Colonic mucosa (tissue), 4 donors: ENCODE data around the gene SNAI1. TPM values are rescaled to one million over a fixed set of nuclear protein-coding genes. Genes with fewer than 3 reads are reported as not detected.

Source experiments
- DNase-seq: peaks from one replicate; pipeline ENCODE4 v3.0.0-alpha.2; 2020
- H3K27ac ChIP-seq: fragments of 200-600 bp; one replicate; pipeline ENCODE4 v1.8.0; 2021
- H3K27me3 ChIP-seq: fragments of 200-600 bp; one replicate; pipeline ENCODE4 v1.8.0; 2021
- H3K36me3 ChIP-seq: fragments of 200-600 bp; one replicate; pipeline ENCODE4 v1.8.0; 2021
- H3K4me1 ChIP-seq: fragments of 200-600 bp; one replicate; pipeline ENCODE4 v1.8.0; 2021; ENCODE audit warnings: mild to moderate bottlenecking
- H3K4me3 ChIP-seq: fragments of 200-600 bp; one replicate; pipeline ENCODE4 v1.8.0; 2021
- H3K9ac ChIP-seq, 2 donors: one replicate each; pipeline ENCODE4 v1.7.0; 2013; ENCODE audit warnings: control low read depth in 2 of 2, low read depth in 2 of 2, low read length in 2 of 2
- H3K9me3 ChIP-seq: fragments of 200-600 bp; one replicate; pipeline ENCODE4 v1.8.0; 2021
- CTCF ChIP-seq: fragments of 200-600 bp; IDR thresholded peaks from one replicate; pipeline ENCODE4 v1.8.0; 2022; ENCODE audit warnings: antibody characterized with exemption, mild to moderate bottlenecking
- intact Hi-C: fragments of 100-400 bp; cut with DNase I; formaldehyde crosslinking; loops from one replicate; pipeline ENCODE4 v1.14.1; 2022
- total RNA-seq, 2 donors: library from RNA; stranded (reverse); fragmentation: NEBNext Ultra II Directional in 1 of 2; extraction: Animal tissue kit (Norgen Biotek cat#: 25700) in 1 of 2; gene quantifications; one replicate each; pipeline ENCODE4 v1.2.1, GENCODE V29; 2021
- donor health status: healthy.
- donor health status: DM: no; HTN: no; CAD: no.
- donor health status: DM: no; HTN: no; CAD: no.

SNAI1 gene
- total RNA-seq, 2 donors from 2014 or later, result 0.59 to 4.5 TPM

DNA sequence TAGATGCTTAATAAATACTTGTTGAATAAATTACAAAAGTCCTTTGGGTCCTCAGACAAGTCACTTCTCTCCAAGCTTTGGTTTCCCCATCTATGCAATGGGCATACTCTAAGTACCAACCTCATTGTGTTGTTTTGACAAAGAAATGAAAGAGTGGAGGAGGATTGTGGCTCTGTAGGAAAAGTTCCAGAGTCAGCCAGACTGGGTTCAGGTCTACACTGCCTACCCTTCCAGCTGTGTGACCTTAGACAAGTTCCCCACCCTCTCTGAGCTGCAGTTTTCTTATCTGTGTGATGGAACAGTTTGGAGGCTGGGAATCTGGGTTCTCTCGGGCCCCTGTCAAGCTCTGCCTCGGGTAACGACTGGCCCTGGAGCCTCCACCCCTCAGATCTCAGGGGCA, 53.9 kb downstream of the SNAI1 start:
- no peaks in the 10 kb centered on the region for H3K27me3 ChIP-seq
- no peak overlapping the region for H3K4me3 ChIP-seq
- H3K27ac ChIP-seq, result no peak overlapping the region
- no peak overlapping the region for H3K9ac ChIP-seq
- H3K36me3 ChIP-seq, result no peaks in the 10 kb centered on the region
- no peaks in the 10 kb centered on the region for H3K9me3 ChIP-seq
- no peak for DNase-seq
- no peak for TF ChIP-seq CTCF
- H3K4me1 ChIP-seq, result peaks cover 3% of the 10 kb centered on the region
- intact Hi-C loops, result no loop called here

- H3K9ac ChIP-seq, result no peak overlapping the region
- no peaks in the 10 kb centered on the region for H3K27me3 ChIP-seq
- H3K36me3 ChIP-seq, result no peaks in the 10 kb centered on the region
- no peak for TF ChIP-seq CTCF
- no peak overlapping the region for H3K27ac ChIP-seq
- no peak for DNase-seq
- H3K4me1 ChIP-seq, result peaks cover 3% of the 10 kb centered on the region
- H3K9me3 ChIP-seq, result no peaks in the 10 kb centered on the region
- intact Hi-C loops, result no loop called here
- no peak overlapping the region for H3K4me3 ChIP-seq
Measured at GRCh38 chr20:50037123-50037522, 54.3 kb downstream of the SNAI1 start.

- Histone ChIP-seq H3K9me3 (no peaks in the 10 kb centered on the region), H3K27ac (no peak overlapping the region), H3K4me3 (no peak overlapping the region), H3K4me1 (peaks cover 3% of the 10 kb centered on the region), H3K36me3 (no peaks in the 10 kb centered on the region), H3K27me3 (no peaks in the 10 kb centered on the region), H3K9ac (no peak overlapping the region)
- intact Hi-C loops, result no loop called here
- DNase-seq, result no peak
- TF ChIP-seq CTCF, result no peak
Measured at GRCh38 chr20:50037575-50037974, 54.8 kb downstream of the SNAI1 start.

DNA sequence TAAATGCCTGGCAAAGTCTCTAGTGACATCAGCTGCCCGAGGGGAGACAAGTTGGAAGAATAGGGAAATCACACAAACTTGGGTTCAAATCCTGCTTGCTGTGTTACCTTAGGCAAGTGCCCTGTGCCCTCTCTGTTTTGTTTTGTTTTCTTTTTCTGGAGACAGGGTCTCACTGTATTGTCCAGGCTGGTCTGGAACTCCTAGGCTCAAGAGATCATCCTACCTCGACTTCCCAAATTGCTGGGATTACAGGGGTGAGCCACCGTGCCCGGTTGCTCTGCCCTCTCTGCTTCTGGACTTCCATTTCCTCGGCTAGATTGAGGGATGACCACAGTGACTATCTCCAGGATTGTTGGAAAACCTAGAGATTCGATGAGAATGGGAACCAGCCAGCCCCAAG, 55.4 kb downstream of the SNAI1 start:
- intact Hi-C loops, result no loop called here
- peaks cover 3% of the 10 kb centered on the region for H3K4me1 ChIP-seq
- no peak for TF ChIP-seq CTCF
- no peaks in the 10 kb centered on the region for H3K9me3 ChIP-seq
- no peak overlapping the region for H3K9ac ChIP-seq
- no peaks in the 10 kb centered on the region for H3K36me3 ChIP-seq
- H3K27me3 ChIP-seq, result no peaks in the 10 kb centered on the region
- H3K27ac ChIP-seq, result no peak overlapping the region
- no peak for DNase-seq
- H3K4me3 ChIP-seq, result no peak overlapping the region

Other genes with a start within 250 kb of the SNAI1 start
- 10 to 100 TPM in 1 of 2 donors, 1 to 10 TPM in 1; 6.0 to 11.1 TPM for gene SLC9A8, start 170.2 kb upstream of the SNAI1 start, total RNA-seq
- gene SPATA2, start 67.5 kb upstream of the SNAI1 start, total RNA-seq, result 10 to 100 TPM; 17.4 to 18.1 TPM
- gene RNF114, start 46.6 kb upstream of the SNAI1 start, total RNA-seq, result 100 to 1,000 TPM; 101 to 109 TPM
- gene UBE2V1, start 130.2 kb downstream of the SNAI1 start, total RNA-seq, result 10 to 100 TPM; 77.1 to 83.5 TPM
- 10 to 100 TPM; 23.1 to 29.1 TPM for gene PEDS1, start 170.7 kb downstream of the SNAI1 start, total RNA-seq
- gene CEBPB, start 207.8 kb downstream of the SNAI1 start, total RNA-seq, result 10 to 100 TPM; 32.0 to 34.0 TPM